Stimulated activated CD8-positive, alpha-beta memory T cell treated with anti-CD3 and anti-CD28 coated beads, Interleukin-12 subunit alpha, Interleukin-12 subunit beta, amount 100 ng/mL, for 24 hours (primary cell): Measurements from ENCODE around the gene RAPGEF4.

ENCODE experiments used
- DNase-seq: peaks from one replicate; pipeline ENCODE4 v3.0.0-alpha.2; 2020; ENCODE audit errors: extremely low read depth

Gene RAPGEF4

GRCh38 chr2:173059971-173060461 lies 324.4 kb downstream of the RAPGEF4 start:
- DNase-seq: no peak

- DNase-seq: no peak
These were observed 327.2 kb downstream of the RAPGEF4 start for GRCh38 chr2:173062801-173063200.

- no peak for DNase-seq
These were observed 328.6 kb downstream of the RAPGEF4 start for GRCh38 chr2:173064151-173064805.

GRCh38 chr2:173066887-173067676 lies 331.4 kb downstream of the RAPGEF4 start:
- DNase-seq: no peak

- DNase-seq: no peak
These were observed 339.6 kb downstream of the RAPGEF4 start for GRCh38 chr2:173075056-173075780.

- DNase-seq: no peak
These were observed 340.3 kb downstream of the RAPGEF4 start, which contains the start of gene MAP3K20 for GRCh38 chr2:173075781-173076580. Gene MAP3K20, plus strand, starts transcription at chr2:173075846. Its CDS starts 15,186 bp downstream, at chr2:173091032.

GRCh38 chr2:173076581-173077345 lies 341.1 kb downstream of the RAPGEF4 start:
- no peak for DNase-seq

GRCh38 chr2:173077506-173078177 lies 342.0 kb downstream of the RAPGEF4 start:
- no peak for DNase-seq

- no peak for DNase-seq
These were observed 343.5 kb downstream of the RAPGEF4 start for GRCh38 chr2:173079141-173079540.

- DNase-seq: no peak
These were observed 344.6 kb downstream of the RAPGEF4 start for GRCh38 chr2:173079973-173080860.

GRCh38 chr2:173086518-173087213 lies 351.0 kb downstream of the RAPGEF4 start:
- no peak for DNase-seq

- DNase-seq: no peak
These were observed 351.6 kb downstream of the RAPGEF4 start for GRCh38 chr2:173087214-173087581.

- no peak for DNase-seq
These were observed 352.3 kb downstream of the RAPGEF4 start for GRCh38 chr2:173087793-173088496.

GRCh38 chr2:173090276-173090877 lies 354.7 kb downstream of the RAPGEF4 start:
- no peak for DNase-seq

GRCh38 chr2:173090973-173091660 lies 355.5 kb downstream of the RAPGEF4 start:
- DNase-seq: no peak

GRCh38 chr2:173091910-173092309 lies 356.3 kb downstream of the RAPGEF4 start:
- DNase-seq: no peak

- no peak for DNase-seq
These were observed 357.3 kb downstream of the RAPGEF4 start for GRCh38 chr2:173092844-173093402.
